ENCODE measurements around the gene HOOK1.
"Not testable (repeated sequence)": the region's sequence is repeated elsewhere in the genome, so short reads cannot be mapped to it uniquely, and the experiment has no call there.

The HOOK1 gene

GRCh38 chr1:59917026-59917784, 102.5 kb downstream of the HOOK1 start:
- TF ChIP-seq CTCF (IDR thresholded peaks at IDR 0.05; ENCODE audit: low read length) (no peak), EZH2 (IDR thresholded peaks at IDR 0.05; ENCODE audit: borderline replicate concordance, low read length) (no peak)
- Histone ChIP-seq H3K4me1 (ENCODE audit: insufficient read depth, low read length, severe bottlenecking) (no peaks in the 10 kb centered on the region), H3K27me3 (ENCODE audit: insufficient read depth, low read length) (no peaks in the 10 kb centered on the region), H3K9ac (ENCODE audit: low read length) (no peak overlapping the region), H3K27ac (ENCODE audit: low read depth, low read length, poor library complexity, severe bottlenecking) (no peak overlapping the region), H3F3A (ENCODE audit: insufficient read depth, low read length) (no peaks in the 10 kb centered on the region), H2AFZ (ENCODE audit: low read length) (no peak overlapping the region), H3K9me3 (ENCODE audit: low read length) (no peaks in the 10 kb centered on the region), H3K4me3 (ENCODE audit: low read depth, low read length, poor library complexity, severe bottlenecking) (no peak overlapping the region), H3K36me3 (ENCODE audit: insufficient read depth, low read length) (no peaks in the 10 kb centered on the region), H3K79me2 (ENCODE audit: insufficient read depth, low read length) (no peaks in the 10 kb centered on the region), H4K20me1 (ENCODE audit: insufficient read depth, low read length) (no peaks in the 10 kb centered on the region), H3K4me2 (ENCODE audit: low read length) (no peak overlapping the region), H3K9me2 (ENCODE audit: low read depth, low read length) (no peaks in the 10 kb centered on the region)

DNA sequence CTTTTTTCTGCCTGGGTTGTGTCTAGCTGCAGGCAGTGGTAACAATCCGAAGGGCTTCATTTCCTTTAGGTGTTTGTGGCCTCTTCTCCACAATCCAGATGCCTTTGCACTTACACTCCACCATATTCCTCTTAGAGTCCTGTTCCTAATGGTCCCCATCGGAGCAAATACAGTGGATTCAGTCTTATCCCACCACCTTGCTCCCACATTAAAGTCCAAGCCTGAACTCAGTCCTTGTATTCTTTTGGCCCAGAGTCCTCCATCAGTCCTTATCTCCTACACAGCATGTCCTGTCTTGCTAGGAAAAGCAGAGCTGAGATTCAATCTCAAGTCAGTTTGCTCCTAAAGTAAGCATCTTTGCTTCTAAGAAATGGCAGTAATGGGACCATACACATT, 103.0 kb downstream of the HOOK1 start:
- Histone ChIP-seq H3K9ac (ENCODE audit: low read length) (no peak overlapping the region), H3K36me3 (ENCODE audit: insufficient read depth, low read length) (no peaks in the 10 kb centered on the region), H3K27ac (ENCODE audit: low read depth, low read length, poor library complexity, severe bottlenecking) (no peak overlapping the region), H2AFZ (ENCODE audit: low read length) (no peak overlapping the region), H3K4me1 (ENCODE audit: insufficient read depth, low read length, severe bottlenecking) (no peaks in the 10 kb centered on the region), H4K20me1 (ENCODE audit: insufficient read depth, low read length) (no peaks in the 10 kb centered on the region), H3K4me2 (ENCODE audit: low read length) (no peak overlapping the region), H3K79me2 (ENCODE audit: insufficient read depth, low read length) (no peaks in the 10 kb centered on the region), H3K4me3 (ENCODE audit: low read depth, low read length, poor library complexity, severe bottlenecking) (no peak overlapping the region), H3K9me3 (ENCODE audit: low read length) (no peaks in the 10 kb centered on the region), H3K27me3 (ENCODE audit: insufficient read depth, low read length) (no peaks in the 10 kb centered on the region), H3F3A (ENCODE audit: insufficient read depth, low read length) (no peaks in the 10 kb centered on the region), H3K9me2 (ENCODE audit: low read depth, low read length) (no peaks in the 10 kb centered on the region)
- TF ChIP-seq EZH2 (IDR thresholded peaks at IDR 0.05; ENCODE audit: borderline replicate concordance, low read length) (no peak), CTCF (IDR thresholded peaks at IDR 0.05; ENCODE audit: low read length) (no peak)

GRCh38 chr1:59919746-59920145, 105.0 kb downstream of the HOOK1 start:
- Histone ChIP-seq H3K9me2 (ENCODE audit: low read depth, low read length) (no peaks in the 10 kb centered on the region), H3K36me3 (ENCODE audit: insufficient read depth, low read length) (no peaks in the 10 kb centered on the region), H4K20me1 (ENCODE audit: insufficient read depth, low read length) (no peaks in the 10 kb centered on the region), H3K9me3 (ENCODE audit: low read length) (no peaks in the 10 kb centered on the region), H3K4me1 (ENCODE audit: insufficient read depth, low read length, severe bottlenecking) (no peaks in the 10 kb centered on the region), H3K4me2 (ENCODE audit: low read length) (no peak overlapping the region), H3K79me2 (ENCODE audit: insufficient read depth, low read length) (no peaks in the 10 kb centered on the region), H3F3A (ENCODE audit: insufficient read depth, low read length) (no peaks in the 10 kb centered on the region), H3K27me3 (ENCODE audit: insufficient read depth, low read length) (no peaks in the 10 kb centered on the region), H3K27ac (ENCODE audit: low read depth, low read length, poor library complexity, severe bottlenecking) (no peak overlapping the region), H3K9ac (ENCODE audit: low read length) (no peak overlapping the region), H2AFZ (ENCODE audit: low read length) (no peak overlapping the region), H3K4me3 (ENCODE audit: low read depth, low read length, poor library complexity, severe bottlenecking) (no peak overlapping the region)
- TF ChIP-seq EZH2 (IDR thresholded peaks at IDR 0.05; ENCODE audit: borderline replicate concordance, low read length) (no peak), CTCF (IDR thresholded peaks at IDR 0.05; ENCODE audit: low read length) (no peak)

- H3K36me3 ChIP-seq (ENCODE audit: insufficient read depth, low read length); H3K4me2 ChIP-seq (ENCODE audit: low read length); H4K20me1 ChIP-seq (ENCODE audit: insufficient read depth, low read length); H3K9me3 ChIP-seq (ENCODE audit: low read length); H3F3A ChIP-seq (ENCODE audit: insufficient read depth, low read length); H3K9ac ChIP-seq (ENCODE audit: low read length); H2AFZ ChIP-seq (ENCODE audit: low read length); H3K79me2 ChIP-seq (ENCODE audit: insufficient read depth, low read length); H3K27me3 ChIP-seq (ENCODE audit: insufficient read depth, low read length); H3K4me3 ChIP-seq (ENCODE audit: low read depth, low read length, poor library complexity, severe bottlenecking); H3K4me1 ChIP-seq (ENCODE audit: insufficient read depth, low read length, severe bottlenecking); H3K27ac ChIP-seq (ENCODE audit: low read depth, low read length, poor library complexity, severe bottlenecking); H3K9me2 ChIP-seq (ENCODE audit: low read depth, low read length): not testable (repeated sequence)
Observed at GRCh38 chr1:59921258-59921899, 106.6 kb downstream of the HOOK1 start.
